AG04449 (cell line): ENCODE results near the gene TH.

ENCODE experiments used
- CTCF ChIA-PET: fragments of 350-600 bp; formaldehyde crosslinking; extraction: SDS; loops from one replicate; lab custom pipeline; 2021; ENCODE audit warnings: antibody characterized with exemption; lab: Yijun Ruan, JAX
- POLR2A ChIA-PET: fragments of 400-600, 350-600 bp; formaldehyde crosslinking; extraction: SDS; loops from one replicate; lab custom pipeline; 2020; ENCODE audit warnings: antibody characterized with exemption, inconsistent platforms; lab: Yijun Ruan, JAX
- DNase-seq: peaks from one replicate; pipeline ENCODE4 v3.0.0-alpha.2; 2010; ENCODE audit warnings: low read depth, low spot score
- H3K4me3 ChIP-seq: 2 replicates; pipeline ENCODE4 v1.5.1; 2011; ENCODE audit warnings: low read depth, mild to moderate bottlenecking, control low read depth, low read length
- CTCF ChIP-seq: IDR thresholded peaks from one replicate; pipeline ENCODE4 v1.5.1; 2011; ENCODE audit warnings: mild to moderate bottlenecking, moderate library complexity, low read length, control low read depth, inconsistent platforms; ENCODE audit not compliant: insufficient read depth; ENCODE audit errors: missing control alignments

Gene TH

GRCh38 chr11:2217211-2218030 is 45.8 kb upstream of the TH start:
- ChIA-PET CTCF (interaction anchor here (0.8 to 1.6 kb wide), 2 partner anchors 66 to 202 kb away, joined by 3 to 4 read pairs; no protein-coding TSS in a partner anchor), POLR2A (no interaction called here)
- no peak for DNase-seq
- no peak overlapping the region for H3K4me3 ChIP-seq
- no peak for TF ChIP-seq CTCF

- no peak for DNase-seq
- no peak overlapping the region for H3K4me3 ChIP-seq
- ChIA-PET CTCF (no interaction called here), POLR2A (no interaction called here)
- no peak for TF ChIP-seq CTCF
Measured at GRCh38 chr11:2216400-2217064, 44.9 kb upstream of the TH start.

- DNase-seq = no peak
- POLR2A ChIA-PET = no interaction called here
- no peak for TF ChIP-seq CTCF
- CTCF ChIA-PET = no interaction called here
- H3K4me3 ChIP-seq = no peak overlapping the region
Measured at GRCh38 chr11:2215561-2216399, 44.2 kb upstream of the TH start.

- CTCF ChIA-PET = no interaction called here
- no peak overlapping the region for H3K4me3 ChIP-seq
- TF ChIP-seq CTCF = no peak
- DNase-seq = no peak
- POLR2A ChIA-PET = no interaction called here
Measured at GRCh38 chr11:2215230-2215560, 43.6 kb upstream of the TH start.

- TF ChIP-seq CTCF = no peak
- POLR2A ChIA-PET = no interaction called here
- no peak overlapping the region for H3K4me3 ChIP-seq
- CTCF ChIA-PET = interaction anchor here (0.9 kb wide), 1 partner anchor 90 kb away, joined by 3 read pairs; no protein-coding TSS in a partner anchor
- no peak for DNase-seq
Measured at GRCh38 chr11:2214527-2215229, 43.1 kb upstream of the TH start.
